HuH-7.5 (cell line): ENCODE data around the gene PLGRKT.
"Not testable (repeated sequence)": the region's sequence is repeated elsewhere in the genome, so short reads cannot be mapped to it uniquely, and the experiment has no call there.

ENCODE experiments used
- DNase-seq: peaks from one replicate; pipeline ENCODE4 v3.0.0; 2011; ENCODE audit warnings: low spot score

Gene PLGRKT

GRCh38 chr9:5450359-5451091, 12.8 kb upstream of the PLGRKT start, which contains the start of gene CD274:
TSS of gene CD274 (plus strand) at chr9:5450542. CDS start at chr9:5456114, 5,572 bp downstream.
- DNase-seq, result peak; percentile 31

GRCh38 chr9:5449521-5450358, 12.0 kb upstream of the PLGRKT start:
- DNase-seq, result no peak

- DNase-seq, result no peak
Observed at GRCh38 chr9:5448461-5449435, 11.0 kb upstream of the PLGRKT start.

GRCh38 chr9:5448016-5448415, 10.3 kb upstream of the PLGRKT start:
- DNase-seq, result no peak

- DNase-seq, result no peak
Observed at GRCh38 chr9:5447337-5447736, 9.6 kb upstream of the PLGRKT start.

GRCh38 chr9:5446451-5447236, 8.9 kb upstream of the PLGRKT start:
- DNase-seq, result no peak

- no peak for DNase-seq
Observed at GRCh38 chr9:5445886-5446285, 8.2 kb upstream of the PLGRKT start.

- not testable (repeated sequence) for DNase-seq
Observed at GRCh38 chr9:5445096-5445495, 7.4 kb upstream of the PLGRKT start.

GRCh38 chr9:5443850-5444249, 6.1 kb upstream of the PLGRKT start:
- no peak for DNase-seq

GRCh38 chr9:5442400-5443011, 4.8 kb upstream of the PLGRKT start:
- DNase-seq, result no peak

- DNase-seq, result no peak
Observed at GRCh38 chr9:5441043-5441442, 3.3 kb upstream of the PLGRKT start.

- no peak for DNase-seq
Observed at GRCh38 chr9:5440426-5440825, 2.7 kb upstream of the PLGRKT start.

GRCh38 chr9:5438301-5439162, 807 bp upstream of the PLGRKT start:
- DNase-seq, result no peak

- DNase-seq, result no peak
Observed at GRCh38 chr9:5436441-5436840, 1.3 kb downstream of the PLGRKT start.

- DNase-seq, result no peak
Observed at GRCh38 chr9:5435912-5436311, 1.8 kb downstream of the PLGRKT start.

GRCh38 chr9:5433841-5434810, 3.6 kb downstream of the PLGRKT start:
- DNase-seq, result not testable (repeated sequence)

- DNase-seq, result not testable (repeated sequence)
Observed at GRCh38 chr9:5433328-5433727, 4.4 kb downstream of the PLGRKT start.

GRCh38 chr9:5432890-5433289, 4.8 kb downstream of the PLGRKT start:
- not testable (repeated sequence) for DNase-seq

GRCh38 chr9:5430912-5431311, 6.8 kb downstream of the PLGRKT start:
- DNase-seq, result no peak
